BLaER1 treated with 17β-estradiol and CSF1 and Interleukin-3, amounts not matched to agents 10 nM and 100 nM (cell line): ENCODE results near the gene SORCS1.
A peak's percentile ranks its signal among the peaks of the same experiment; 100 is the strongest.

Experiments
- H3K27ac ChIP-seq, 11 experiments: shearing (Covaris generic); formaldehyde crosslinking; 2 replicates each; pipeline ENCODE4 v1.8.1; 2022
- H3K27me3 ChIP-seq, 11 experiments: shearing (Covaris generic); formaldehyde crosslinking; 2 replicates each; pipeline ENCODE4 v1.8.1; 2022
- H3K36me3 ChIP-seq, 11 experiments: shearing (Covaris generic); formaldehyde crosslinking; 2 replicates each; pipeline ENCODE4 v1.8.1; 2022
- H3K4me1 ChIP-seq, 10 experiments: shearing (Covaris generic); formaldehyde crosslinking; 2 replicates each; pipeline ENCODE4 v1.8.1; 2022
- H3K4me2 ChIP-seq, 11 experiments: shearing (Covaris generic); formaldehyde crosslinking; 2 replicates each; pipeline ENCODE4 v1.8.1; 2022
- H3K4me3 ChIP-seq, 10 experiments: shearing (Covaris generic); formaldehyde crosslinking; 2 replicates each; pipeline ENCODE4 v1.8.1; 2022
- H3K9ac ChIP-seq, 11 experiments: shearing (Covaris generic); formaldehyde crosslinking; 2 replicates each; pipeline ENCODE4 v1.8.1; 2022
- H3K9me3 ChIP-seq, 11 experiments: shearing (Covaris generic); formaldehyde crosslinking; replicated peaks in 1 of 11; 2 replicates each; pipeline ENCODE4 v1.8.1; 2022
- H4K20me1 ChIP-seq, 11 experiments: shearing (Covaris generic); formaldehyde crosslinking; 2 replicates each; pipeline ENCODE4 v1.8.1; 2022
- Cebpa-rat ChIP-seq, 11 experiments: shearing (Covaris generic); IDR thresholded peaks; 2 replicates each; pipeline ENCODE4 v1.8.1; 2022

Gene SORCS1

DNA sequence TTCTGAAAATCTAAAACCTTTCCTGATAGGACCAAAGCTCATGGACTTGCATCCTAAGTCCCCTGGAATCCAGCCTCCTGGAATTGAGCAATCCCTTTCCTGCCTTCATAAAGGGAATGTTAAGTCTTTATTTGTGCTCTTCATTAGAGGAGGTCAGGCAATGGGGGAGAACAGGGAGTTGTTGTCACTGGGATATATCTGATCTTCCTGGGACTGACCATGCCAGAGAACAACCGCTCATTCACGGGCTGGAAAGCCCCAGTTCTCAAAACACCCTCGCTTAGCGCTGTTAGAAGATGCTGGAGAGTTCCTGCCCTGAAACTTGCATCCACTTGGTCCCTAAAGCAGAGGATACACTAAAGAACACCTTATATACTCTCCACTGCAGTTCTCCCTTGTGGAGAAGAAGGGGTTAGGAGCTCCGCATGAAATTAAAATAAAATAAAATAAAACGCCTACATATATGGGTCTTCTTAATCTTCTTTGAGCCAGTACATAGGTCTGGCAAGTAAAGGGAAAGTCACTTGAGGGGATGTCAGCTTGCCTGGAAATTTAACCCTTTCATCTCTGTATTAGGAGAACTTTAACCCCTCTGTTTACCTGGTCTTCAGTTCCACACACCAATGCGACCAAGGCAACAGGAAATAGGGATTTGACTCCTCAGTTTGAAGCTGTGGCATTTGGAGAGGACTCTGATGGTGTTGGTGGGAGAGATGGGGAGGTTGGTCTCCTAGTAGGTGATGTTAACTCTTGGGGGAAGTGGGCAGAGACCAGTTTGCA, 1.2 kb downstream of the SORCS1 start:
- Histone ChIP-seq H3K9ac (no peak overlapping the region), H3K27ac (no peak overlapping the region), H3K9me3 (peaks cover 0 to 20% (median 11%) of the 10 kb centered on the region in 11 experiments; a peak in 16 of 22 replicates), H3K4me2 (peak overlapping the region in 1 of 11 experiments; percentile 85; a peak in 1 of 22 replicates), H3K36me3 (no peaks in the 10 kb centered on the region), H4K20me1 (no peaks in the 10 kb centered on the region; a peak in 2 of 22 replicates), H3K4me1 (peaks cover 0 to 5% (median 0%) of the 10 kb centered on the region in 10 experiments; a peak in 2 of 20 replicates), H3K27me3 (peaks cover 36 to 55% (median 49%) of the 10 kb centered on the region in 11 experiments), H3K4me3 (peak overlapping the region in 1 of 10 experiments; percentile 71; a peak in 1 of 20 replicates)
- TF ChIP-seq Cebpa-rat (IDR thresholded peaks at IDR 0.05), result no peak

DNA sequence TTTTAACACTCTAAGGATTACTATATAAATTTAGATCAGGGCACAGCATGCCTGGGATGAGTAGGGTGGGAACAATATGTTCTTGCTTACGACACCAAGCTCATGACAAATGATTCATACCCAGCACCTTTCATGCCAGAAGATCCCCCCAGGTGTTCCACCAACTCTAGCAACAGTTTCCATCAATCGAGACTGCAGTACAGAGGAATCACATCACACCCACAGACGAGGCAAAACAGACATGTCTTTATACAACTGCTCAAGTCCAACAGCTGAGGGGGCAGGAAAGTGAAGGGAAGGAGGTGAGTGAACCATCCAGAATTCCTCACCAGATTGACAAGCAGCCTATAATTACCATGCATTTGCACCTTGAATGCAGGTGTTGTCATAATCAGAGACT, 3.6 kb downstream of the SORCS1 start:
- TF ChIP-seq Cebpa-rat (IDR thresholded peaks at IDR 0.05), result no peak
- Histone ChIP-seq H3K9ac (no peak overlapping the region), H3K36me3 (no peaks in the 10 kb centered on the region), H3K27ac (no peak overlapping the region), H3K27me3 (peaks cover 30 to 47% (median 41%) of the 10 kb centered on the region in 11 experiments), H3K4me3 (no peak overlapping the region), H3K9me3 (peaks cover 0 to 20% (median 11%) of the 10 kb centered on the region in 11 experiments; a peak in 16 of 22 replicates), H4K20me1 (no peaks in the 10 kb centered on the region; a peak in 2 of 22 replicates), H3K4me1 (peaks cover 0 to 17% (median 9%) of the 10 kb centered on the region in 10 experiments; a peak in 7 of 20 replicates), H3K4me2 (no peak overlapping the region)

DNA sequence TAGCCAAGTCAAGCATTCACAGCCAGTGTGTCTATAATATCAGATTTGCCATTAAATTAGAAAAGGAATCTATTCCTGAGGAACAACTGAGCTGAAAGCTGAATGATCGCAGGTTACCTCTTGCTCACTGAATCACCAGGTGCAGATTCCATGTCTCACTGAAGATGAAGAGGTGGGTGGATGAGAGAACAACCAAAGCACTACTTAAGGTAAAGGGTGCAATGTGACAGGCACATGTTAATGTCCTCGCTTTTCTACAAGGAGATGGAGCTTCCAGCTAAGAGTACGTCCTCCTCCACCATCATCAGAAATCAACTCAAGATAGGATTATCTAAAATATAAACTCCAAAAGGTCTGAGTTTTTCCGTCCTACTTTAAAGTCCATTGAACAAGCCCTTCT, 4.6 kb downstream of the SORCS1 start:
- Histone ChIP-seq H3K36me3 (no peaks in the 10 kb centered on the region), H3K4me1 (peaks cover 0 to 17% (median 9%) of the 10 kb centered on the region in 10 experiments; a peak in 7 of 20 replicates), H3K4me2 (no peak overlapping the region), H3K27me3 (peaks cover 21 to 37% (median 31%) of the 10 kb centered on the region in 11 experiments), H3K4me3 (no peak overlapping the region), H3K9ac (no peak overlapping the region), H3K9me3 (peaks cover 0 to 14% (median 11%) of the 10 kb centered on the region in 11 experiments; a peak in 15 of 22 replicates), H4K20me1 (no peaks in the 10 kb centered on the region; a peak in 2 of 22 replicates), H3K27ac (no peak overlapping the region)
- no peak for TF ChIP-seq Cebpa-rat (IDR thresholded peaks at IDR 0.05)

DNA sequence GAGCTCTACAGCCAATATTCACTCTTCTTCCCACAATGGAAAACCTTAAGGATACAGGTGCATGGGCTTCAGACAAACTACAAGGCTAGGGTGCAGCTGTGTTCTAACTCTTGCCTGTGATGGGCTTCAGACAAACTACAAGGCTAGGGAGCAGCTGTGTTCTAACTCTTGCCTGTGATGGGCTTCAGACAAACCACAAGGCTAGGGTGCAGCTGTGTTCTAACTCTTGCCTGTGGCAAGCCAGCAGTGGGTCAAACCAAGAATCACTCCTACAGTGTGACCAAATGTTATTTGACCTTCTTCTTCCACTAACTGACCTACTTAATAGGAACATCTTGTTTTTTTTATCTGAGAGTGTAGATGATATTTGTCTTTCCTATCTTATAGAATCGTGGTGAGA, 7.4 kb downstream of the SORCS1 start:
- H3K36me3 ChIP-seq, result 0 out of 22 replicates have a peak, but pooled peaks cover 0 to 4% (median 0%) of the 10 kb centered on the region in 11 experiments
- no peak overlapping the region for H3K27ac ChIP-seq
- TF ChIP-seq Cebpa-rat (IDR thresholded peaks at IDR 0.05), result no peak
- no peaks in the 10 kb centered on the region for H4K20me1 ChIP-seq
- H3K4me1 ChIP-seq, result peaks cover 0 to 12% (median 6%) of the 10 kb centered on the region in 10 experiments; a peak in 6 of 20 replicates
- peak overlapping the region in 7 of 11 experiments; percentile 2 to 35 (median 17); a peak in 9 of 22 replicates for H3K4me2 ChIP-seq
- peaks cover 15 to 23% (median 20%) of the 10 kb centered on the region in 11 experiments for H3K9me3 ChIP-seq
- no peak overlapping the region for H3K9ac ChIP-seq
- H3K4me3 ChIP-seq, result no peak overlapping the region
- H3K27me3 ChIP-seq, result peaks cover 0 to 9% (median 4%) of the 10 kb centered on the region in 11 experiments; a peak in 10 of 22 replicates

DNA sequence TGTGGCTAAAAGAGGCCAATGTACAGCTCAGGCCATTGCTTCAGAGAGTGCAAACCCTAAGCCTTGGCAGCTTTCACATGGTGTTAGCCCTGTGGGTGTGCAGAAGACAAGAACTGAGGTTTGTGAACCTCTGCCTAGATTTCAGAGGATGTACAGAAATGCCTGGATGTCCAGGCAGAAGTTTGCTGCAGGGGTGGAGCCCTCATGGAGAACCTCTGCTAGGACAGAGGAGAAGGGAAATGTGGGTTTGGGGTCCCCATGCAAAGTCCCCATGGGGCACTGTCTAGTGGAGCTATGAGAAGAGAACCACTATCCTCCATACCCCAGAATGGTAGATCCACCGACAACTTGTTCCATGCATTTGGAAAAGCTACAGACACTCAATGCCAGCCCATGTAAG, 12.4 kb downstream of the SORCS1 start:
- Histone ChIP-seq H3K27me3 (no peaks in the 10 kb centered on the region), H3K36me3 (peaks cover 0 to 9% (median 0%) of the 10 kb centered on the region in 11 experiments; a peak in 1 of 22 replicates), H4K20me1 (no peaks in the 10 kb centered on the region), H3K9ac (no peak overlapping the region), H3K4me2 (no peak overlapping the region), H3K9me3 (peaks cover 38 to 51% (median 43%) of the 10 kb centered on the region in 11 experiments), H3K4me1 (peaks cover 0 to 6% (median 4%) of the 10 kb centered on the region in 10 experiments; a peak in 6 of 20 replicates), H3K27ac (no peak overlapping the region), H3K4me3 (peak overlapping the region in 1 of 10 experiments; percentile 15; a peak in 1 of 20 replicates)
- no peak for TF ChIP-seq Cebpa-rat (IDR thresholded peaks at IDR 0.05)

DNA sequence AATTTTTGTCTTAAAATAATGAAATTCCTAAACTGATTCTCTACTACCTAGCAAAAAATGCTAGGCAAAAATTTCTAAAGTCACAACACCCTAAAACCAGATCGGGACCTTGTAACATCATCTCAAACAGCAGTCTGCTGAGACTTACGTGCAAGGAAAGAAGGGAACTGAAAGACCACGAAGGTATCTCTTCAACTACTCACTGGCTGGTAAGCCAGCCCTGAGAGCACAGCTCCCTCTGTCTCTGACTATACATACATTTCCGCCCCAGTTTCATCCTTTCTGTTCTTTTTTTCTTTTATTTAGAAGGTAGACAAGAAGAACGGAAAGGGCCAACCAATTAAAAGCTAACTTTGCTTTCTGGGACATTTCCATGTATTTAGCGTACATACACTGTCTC, 15.6 kb downstream of the SORCS1 start:
- Histone ChIP-seq H4K20me1 (no peaks in the 10 kb centered on the region), H3K4me2 (no peak overlapping the region), H3K27ac (no peak overlapping the region), H3K27me3 (no peaks in the 10 kb centered on the region), H3K9me3 (peaks cover 38 to 47% (median 40%) of the 10 kb centered on the region in 11 experiments), H3K9ac (no peak overlapping the region), H3K4me3 (no peak overlapping the region), H3K36me3 (peaks cover 0 to 9% (median 0%) of the 10 kb centered on the region in 11 experiments; a peak in 1 of 22 replicates), H3K4me1 (no peaks in the 10 kb centered on the region)
- no peak for TF ChIP-seq Cebpa-rat (IDR thresholded peaks at IDR 0.05)

DNA sequence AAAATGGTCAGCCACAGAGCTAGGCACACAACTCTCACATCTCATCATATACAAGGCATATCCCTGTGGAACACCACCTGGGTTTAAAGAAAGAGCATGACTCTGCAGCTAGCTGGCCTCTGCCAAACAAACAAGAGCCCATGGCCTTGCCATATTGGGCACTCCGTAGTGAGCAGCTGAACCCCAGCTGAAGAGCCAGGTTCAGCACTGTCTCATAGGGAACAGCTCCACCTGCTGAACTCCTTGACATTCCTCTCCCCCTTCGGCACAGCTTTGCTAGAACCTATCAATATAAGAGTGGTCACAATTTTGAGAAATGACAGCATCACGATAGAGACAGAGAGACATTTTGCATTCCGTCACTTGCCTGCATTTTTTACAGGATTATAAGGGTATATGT, 20.0 kb downstream of the SORCS1 start:
- no peak overlapping the region for H3K9ac ChIP-seq
- H3K27me3 ChIP-seq, result no peaks in the 10 kb centered on the region
- H3K27ac ChIP-seq, result no peak overlapping the region
- H3K9me3 ChIP-seq, result peaks cover 0 to 6% (median 0%) of the 10 kb centered on the region in 11 experiments; a peak in 4 of 22 replicates
- no peak for TF ChIP-seq Cebpa-rat (IDR thresholded peaks at IDR 0.05)
- H3K4me1 ChIP-seq, result peaks cover 19 to 28% (median 25%) of the 10 kb centered on the region in 10 experiments
- no peaks in the 10 kb centered on the region for H3K36me3 ChIP-seq
- no peaks in the 10 kb centered on the region for H4K20me1 ChIP-seq
- no peak overlapping the region for H3K4me3 ChIP-seq
- H3K4me2 ChIP-seq, result no peak overlapping the region

DNA sequence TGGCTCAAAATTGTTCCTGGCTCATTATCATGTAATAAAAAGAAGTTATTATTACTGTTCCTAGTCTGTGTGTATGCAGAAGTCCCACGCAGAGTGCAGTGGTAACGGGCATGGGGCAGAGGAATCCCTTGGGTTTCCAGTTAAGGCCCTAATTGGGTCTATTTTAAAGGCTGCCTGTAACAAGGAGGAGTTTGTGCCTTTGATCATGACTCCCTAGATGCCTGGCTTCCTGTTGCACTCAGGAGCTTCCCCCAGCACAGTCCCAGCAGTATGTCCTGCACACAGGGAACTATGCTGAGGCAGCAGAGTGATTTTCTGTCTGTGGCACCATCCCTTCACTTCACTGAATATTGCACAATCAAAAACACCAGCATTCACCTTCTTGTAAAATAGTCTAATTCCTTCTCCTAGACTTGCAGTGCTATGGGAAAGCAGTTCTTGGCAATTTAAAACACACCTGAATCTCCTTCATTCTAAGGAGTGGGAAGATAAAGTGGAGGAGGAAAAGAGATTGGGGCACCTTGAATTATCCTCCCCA, 22.9 kb downstream of the SORCS1 start:
- H3K4me1 ChIP-seq, result peaks cover 19 to 28% (median 25%) of the 10 kb centered on the region in 10 experiments
- H3K9me3 ChIP-seq, result no peaks in the 10 kb centered on the region
- H3K4me3 ChIP-seq, result peak overlapping the region in 1 of 10 experiments; percentile 28; a peak in 1 of 20 replicates
- TF ChIP-seq Cebpa-rat (IDR thresholded peaks at IDR 0.05), result peak in 9 of 11 experiments; percentile 28 to 87 (median 52); a peak in 11 of 22 replicates
- no peaks in the 10 kb centered on the region for H3K36me3 ChIP-seq
- no peak overlapping the region for H3K27ac ChIP-seq
- H4K20me1 ChIP-seq, result no peaks in the 10 kb centered on the region
- H3K27me3 ChIP-seq, result no peaks in the 10 kb centered on the region
- no peak overlapping the region for H3K9ac ChIP-seq
- peak overlapping the region; percentile 54 to 86 (median 75) for H3K4me2 ChIP-seq

DNA sequence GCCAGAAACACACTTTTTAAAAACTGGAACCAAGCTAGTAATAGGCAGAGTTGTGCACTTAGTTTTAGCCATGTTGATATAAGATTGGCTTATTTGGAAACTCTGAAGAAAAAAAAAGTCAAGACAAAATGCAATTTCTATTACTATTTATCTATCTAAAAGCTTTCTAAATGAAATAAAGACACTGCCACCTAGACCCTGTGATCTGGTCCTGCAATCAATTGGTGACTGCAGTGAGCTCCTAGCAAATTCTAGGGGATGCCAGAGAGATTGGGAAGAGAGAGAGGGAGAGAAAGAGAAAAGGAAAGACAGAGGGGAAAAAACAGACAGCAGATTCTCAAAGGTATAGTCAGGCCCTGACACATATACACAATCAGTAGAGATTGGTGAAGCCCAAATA, 25.3 kb downstream of the SORCS1 start:
- no peak overlapping the region for H3K27ac ChIP-seq
- no peak overlapping the region for H3K9ac ChIP-seq
- no peaks in the 10 kb centered on the region for H3K36me3 ChIP-seq
- no peak overlapping the region for H3K4me2 ChIP-seq
- H3K27me3 ChIP-seq, result no peaks in the 10 kb centered on the region
- no peaks in the 10 kb centered on the region for H3K9me3 ChIP-seq
- H3K4me3 ChIP-seq, result no peak overlapping the region
- no peak for TF ChIP-seq Cebpa-rat (IDR thresholded peaks at IDR 0.05)
- H3K4me1 ChIP-seq, result peaks cover 21 to 28% (median 25%) of the 10 kb centered on the region in 10 experiments
- no peaks in the 10 kb centered on the region for H4K20me1 ChIP-seq
